CD8-positive, alpha-beta memory T cell (primary cell): Measurements from ENCODE around the gene CCNL1. TPM values are rescaled to one million over a fixed set of nuclear protein-coding genes. Genes with fewer than 3 reads are reported as not detected.
"Not testable (repeated sequence)": the region's sequence is repeated elsewhere in the genome, so short reads cannot be mapped to it uniquely, and the experiment has no call there.

ENCODE experiments used
- CTCF ChIA-PET: fragments of 350-600 bp; sonication (Branson Sonifier 250); formaldehyde crosslinking; loops from one replicate; lab custom pipeline; 2021; ENCODE audit warnings: antibody characterized with exemption; lab: Charles Lee
- POLR2A ChIA-PET: fragments of 350-600 bp; sonication (Branson Sonifier 250); formaldehyde crosslinking; loops from one replicate; lab custom pipeline; 2021; ENCODE audit warnings: antibody characterized with exemption; lab: Charles Lee
- DNase-seq, 5 donors: peaks; one replicate each; pipeline versions ENCODE4 v3.0.0 to v3.0.0-alpha.2; 2020 to 2022; ENCODE audit warnings: mixed read lengths in 1 of 5
- H3K27ac ChIP-seq: one replicate; pipeline ENCODE4 v1.7.0; 2013; ENCODE audit warnings: low read depth, mild to moderate bottlenecking, low read length, moderate library complexity
- H3K27me3 ChIP-seq: 2 replicates; pipeline ENCODE4 v1.7.0; 2013; ENCODE audit warnings: low read length, mild to moderate bottlenecking; ENCODE audit not compliant: insufficient read depth, poor library complexity, severe bottlenecking
- H3K36me3 ChIP-seq: 2 replicates; pipeline ENCODE4 v1.7.0; 2013; ENCODE audit warnings: mild to moderate bottlenecking, low read length, moderate library complexity; ENCODE audit not compliant: insufficient read depth
- H3K4me1 ChIP-seq: 2 replicates; pipeline ENCODE4 v1.7.0; 2013; ENCODE audit warnings: mild to moderate bottlenecking, low read length, moderate library complexity; ENCODE audit not compliant: insufficient read depth
- H3K4me3 ChIP-seq: 2 replicates; pipeline ENCODE4 v1.7.0; 2013; ENCODE audit warnings: mild to moderate bottlenecking, low read length
- H3K9me3 ChIP-seq: 2 replicates; pipeline ENCODE4 v1.7.0; 2013; ENCODE audit warnings: mild to moderate bottlenecking, low read length
- H3K27ac Mint-ChIP-seq, 8 donors: one replicate each; pipeline ENCODE4 v1.8.0; 2020 to 2021; ENCODE audit warnings: mixed read lengths in 8 of 8, mild to moderate bottlenecking in 6 of 8, inconsistent platforms in 3 of 8, moderate library complexity in 3 of 8
- H3K27me3 Mint-ChIP-seq, 2 donors: one replicate each; pipeline ENCODE4 v1.8.0; 2020 to 2021; ENCODE audit warnings: mixed read lengths in 2 of 2, mild to moderate bottlenecking in 1 of 2, moderate library complexity in 1 of 2
- H3K36me3 Mint-ChIP-seq, 3 donors: one replicate each; pipeline ENCODE4 v1.8.0; 2020 to 2021; ENCODE audit warnings: mixed read lengths in 3 of 3, inconsistent platforms in 1 of 3, mild to moderate bottlenecking in 1 of 3
- H3K4me1 Mint-ChIP-seq, 3 donors: one replicate each; pipeline ENCODE4 v1.8.0; 2020 to 2021; ENCODE audit warnings: mixed read lengths in 3 of 3, inconsistent platforms in 1 of 3, mild to moderate bottlenecking in 1 of 3
- H3K4me3 Mint-ChIP-seq, 7 donors: one replicate each; pipeline ENCODE4 v1.8.0; 2020 to 2021; ENCODE audit warnings: mixed read lengths in 7 of 7, mild to moderate bottlenecking in 6 of 7, moderate library complexity in 4 of 7, inconsistent platforms in 2 of 7
- H3K9me3 Mint-ChIP-seq, 5 donors: one replicate each; pipeline ENCODE4 v1.8.0; 2020 to 2022; ENCODE audit warnings: mixed read lengths in 5 of 5, mild to moderate bottlenecking in 3 of 5, moderate library complexity in 2 of 5, inconsistent platforms in 1 of 5
- polyA plus RNA-seq: library from polyadenylated mRNA; unstranded; fragments of 300-500 nt; fragmentation: Illumina TruSeq; gene quantifications from one replicate; pipeline ENCODE4 v1.2.3, GENCODE V29; 2021
- total RNA-seq, 2 experiments: library from RNA; stranded (reverse); gene quantifications; one replicate each; pipeline ENCODE4 v1.2.3, GENCODE V29; 2021

The CCNL1 gene
- total and polyA plus RNA-seq, 3 experiments from 2014 or later = 62.1 to 126 (median 125) TPM

DNA sequence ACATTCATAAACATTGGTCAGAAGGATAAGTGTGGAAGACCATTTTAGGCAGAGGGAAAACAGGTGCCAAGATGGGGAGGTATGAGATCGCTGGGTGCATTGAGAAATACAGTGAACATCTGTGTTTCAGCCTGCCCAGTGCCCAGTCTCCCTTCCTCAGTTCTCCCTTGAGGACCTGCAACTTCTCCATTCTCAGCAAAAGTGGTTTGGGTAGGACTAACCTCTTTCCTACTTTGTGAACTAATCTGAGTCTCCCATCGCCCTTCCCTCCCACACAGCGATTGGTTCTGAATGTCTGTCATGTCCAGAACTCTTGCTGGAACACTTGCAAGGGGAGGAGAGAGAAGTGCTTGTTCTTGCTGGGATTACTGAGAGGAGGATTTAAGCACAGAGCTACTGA is 10.9 kb upstream of the CCNL1 start:
- Histone ChIP-seq H3K36me3 (no peaks in the 10 kb centered on the region), H3K27ac (no peak overlapping the region), H3K4me1 (peaks cover 8% of the 10 kb centered on the region), H3K27me3 (no peaks in the 10 kb centered on the region), H3K4me3 (no peak overlapping the region), H3K9me3 (no peaks in the 10 kb centered on the region)
- Mint-ChIP-seq H3K27ac (peak overlapping the region in 2 of 8 donors; percentile 42 to 58), H3K27me3 (peaks cover 3 to 7% of the 10 kb centered on the region in 2 donors), H3K9me3 (peaks cover 0 to 2% (median 0%) of the 10 kb centered on the region in 5 donors), H3K36me3 (peaks cover 0 to 13% (median 0%) of the 10 kb centered on the region in 3 donors), H3K4me1 (peaks cover 13 to 18% (median 14%) of the 10 kb centered on the region in 3 donors), H3K4me3 (no peak overlapping the region)
- ChIA-PET POLR2A (interaction anchor here (2.2 kb wide), 1 partner anchor 10 kb away, joined by 17 read pairs; the partner anchor contains the start of gene CCNL1), CTCF (interaction anchor here (1.0 kb wide), 1 partner anchor 10 kb away, joined by 3 read pairs; no protein-coding TSS in a partner anchor)
- DNase-seq = no peak

DNA sequence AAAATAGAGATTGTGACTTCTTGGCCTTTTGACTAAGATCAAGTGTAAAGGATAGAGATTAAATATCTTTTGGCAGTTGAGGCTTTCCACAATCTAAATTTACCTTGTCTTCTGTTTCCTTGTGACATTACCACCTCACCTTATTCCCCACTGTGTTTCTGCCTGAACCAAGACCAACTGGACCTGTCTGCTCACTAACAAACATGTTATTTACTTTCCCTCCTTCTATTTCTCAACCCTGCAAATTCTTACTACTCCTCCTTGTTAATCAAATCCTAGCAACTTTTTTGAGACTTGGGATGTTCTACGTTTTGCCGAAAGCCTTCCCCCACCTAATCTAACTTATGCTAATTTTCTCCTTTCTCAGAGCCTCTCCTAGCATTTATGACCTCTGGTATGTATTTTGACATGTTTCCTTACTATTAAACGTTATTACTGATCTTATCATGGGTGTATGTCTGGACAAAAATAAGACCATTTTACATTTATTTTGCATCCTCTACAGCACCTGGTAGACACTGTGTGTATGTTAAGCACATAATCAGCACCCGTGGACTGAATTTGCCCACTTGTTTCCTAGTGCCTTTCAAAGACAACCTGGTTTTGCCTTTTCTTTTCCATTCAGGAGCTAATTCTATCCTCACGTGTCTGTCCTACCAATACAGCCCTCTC is 7.6 kb upstream of the CCNL1 start:
- no peak for DNase-seq
- Histone ChIP-seq H3K4me3 (no peak overlapping the region), H3K36me3 (no peaks in the 10 kb centered on the region), H3K4me1 (no peaks in the 10 kb centered on the region), H3K27me3 (no peaks in the 10 kb centered on the region), H3K27ac (no peak overlapping the region), H3K9me3 (no peaks in the 10 kb centered on the region)
- peaks cover 0 to 3% of the 10 kb centered on the region in 2 donors for H3K27me3 Mint-ChIP-seq
- H3K9me3 Mint-ChIP-seq = no peaks in the 10 kb centered on the region
- no peaks in the 10 kb centered on the region for H3K36me3 Mint-ChIP-seq
- peaks cover 0 to 1% (median 0%) of the 10 kb centered on the region in 3 donors for H3K4me1 Mint-ChIP-seq
- peak overlapping the region in 1 of 7 donors; percentile 18 for H3K4me3 Mint-ChIP-seq
- no peak overlapping the region for H3K27ac Mint-ChIP-seq
- ChIA-PET CTCF (interaction anchor here (2.4 kb wide), 1 partner anchor 7 kb away, joined by 8 read pairs; the partner anchor contains the start of gene CCNL1), POLR2A (no interaction called here)

DNA sequence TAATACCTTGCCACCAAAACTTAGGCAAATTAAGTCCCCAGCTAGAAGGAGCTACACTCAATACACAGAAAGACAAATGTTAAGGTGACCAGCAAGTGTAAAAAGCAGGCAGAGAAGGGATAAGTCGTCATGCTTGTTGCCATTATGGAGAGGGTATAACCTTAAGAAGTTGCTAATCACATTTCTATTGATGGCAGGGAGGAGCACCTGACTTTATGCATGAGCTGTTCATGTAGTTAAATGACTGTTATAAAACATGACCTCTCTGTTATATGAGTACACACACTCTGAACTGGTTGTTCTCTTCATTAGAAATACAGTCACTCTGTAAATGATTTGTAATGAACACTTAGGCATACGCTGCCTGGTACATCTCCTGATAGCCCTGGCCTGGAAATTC is 6.6 kb upstream of the CCNL1 start:
- H3K9me3 ChIP-seq = no peaks in the 10 kb centered on the region
- Mint-ChIP-seq H3K27me3 (peaks cover 0 to 3% of the 10 kb centered on the region in 2 donors), H3K36me3 (no peaks in the 10 kb centered on the region), H3K27ac (peak overlapping the region in 1 of 8 donors; percentile 39), H3K4me3 (no peak overlapping the region), H3K9me3 (no peaks in the 10 kb centered on the region), H3K4me1 (peaks cover under 1 to 4% (median 3%) of the 10 kb centered on the region in 3 donors)
- no peak for DNase-seq
- H3K27ac ChIP-seq = no peak overlapping the region
- ChIA-PET CTCF (no interaction called here), POLR2A (no interaction called here)
- H3K27me3 ChIP-seq = no peaks in the 10 kb centered on the region
- no peaks in the 10 kb centered on the region for H3K36me3 ChIP-seq
- no peak overlapping the region for H3K4me3 ChIP-seq
- no peaks in the 10 kb centered on the region for H3K4me1 ChIP-seq

DNA sequence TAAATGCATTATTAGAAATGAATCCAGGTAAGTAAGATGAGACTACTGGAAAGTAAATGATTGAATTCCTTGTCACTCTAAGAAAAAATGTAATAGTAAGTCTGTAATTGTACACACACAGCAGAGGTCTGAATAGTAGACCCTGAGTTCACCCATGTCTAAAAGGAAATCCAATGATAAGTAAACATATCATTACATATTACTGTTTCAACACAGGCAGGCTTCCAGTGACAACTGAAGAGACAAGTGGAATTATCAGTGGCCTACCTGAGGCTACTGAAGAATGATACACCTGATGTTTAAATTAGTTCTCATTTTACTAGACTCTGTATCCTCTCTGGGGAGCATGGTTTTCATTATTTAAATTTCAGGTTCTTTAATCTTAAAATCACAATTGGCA is 6.2 kb upstream of the CCNL1 start:
- ChIA-PET CTCF (no interaction called here), POLR2A (no interaction called here)
- H3K27ac Mint-ChIP-seq = peak overlapping the region in 1 of 8 donors; percentile 39
- Histone ChIP-seq H3K4me3 (no peak overlapping the region), H3K27me3 (no peaks in the 10 kb centered on the region), H3K9me3 (no peaks in the 10 kb centered on the region), H3K36me3 (no peaks in the 10 kb centered on the region), H3K27ac (no peak overlapping the region), H3K4me1 (peaks cover 3% of the 10 kb centered on the region)
- no peaks in the 10 kb centered on the region for H3K9me3 Mint-ChIP-seq
- peaks cover 0 to 2% of the 10 kb centered on the region in 2 donors for H3K27me3 Mint-ChIP-seq
- no peak for DNase-seq
- H3K4me3 Mint-ChIP-seq = no peak overlapping the region
- no peaks in the 10 kb centered on the region for H3K36me3 Mint-ChIP-seq
- peaks cover 5 to 7% (median 6%) of the 10 kb centered on the region in 3 donors for H3K4me1 Mint-ChIP-seq

DNA sequence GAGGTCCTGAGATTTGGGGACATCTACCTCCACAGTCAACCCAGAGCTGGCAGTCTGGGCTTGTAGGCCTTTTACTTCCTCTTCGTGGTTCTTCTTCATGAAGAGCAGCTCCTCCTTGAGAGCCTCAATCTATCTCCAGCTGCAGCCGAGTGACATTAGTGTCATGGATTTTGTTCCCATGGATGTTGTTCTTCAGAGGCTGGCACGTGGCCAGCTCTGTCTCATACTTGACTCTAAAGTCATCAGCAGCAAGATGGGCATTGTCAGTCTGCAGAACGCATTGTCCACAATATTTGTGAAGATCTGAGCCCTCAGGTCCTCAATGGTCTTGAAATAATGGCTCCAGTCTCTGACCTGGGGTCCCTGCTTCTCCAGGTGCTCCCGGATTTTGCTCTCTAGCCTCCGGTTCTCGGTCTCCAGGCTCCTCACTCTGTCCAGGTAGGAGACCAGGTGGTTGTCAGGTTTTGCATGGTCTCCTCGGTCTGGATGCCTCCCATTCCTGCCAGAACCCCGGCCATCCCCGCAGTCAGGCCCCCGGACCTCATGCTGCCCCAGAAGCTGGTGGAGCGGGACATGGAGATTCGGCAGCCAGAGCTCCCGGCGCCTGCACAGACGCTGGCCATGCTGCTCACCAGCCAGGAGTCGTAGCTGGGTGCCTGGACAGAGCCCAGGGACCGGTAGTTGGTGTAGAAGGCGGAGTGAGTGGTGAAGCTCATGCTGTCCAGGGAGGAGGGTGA is 3.4 kb upstream of the CCNL1 start:
- Mint-ChIP-seq H3K27me3 (peaks cover 0 to 7% of the 10 kb centered on the region in 2 donors), H3K4me3 (peak overlapping the region in 2 of 7 donors; percentile 37 to 63), H3K36me3 (peaks cover 4 to 24% (median 8%) of the 10 kb centered on the region in 3 donors), H3K9me3 (no peaks in the 10 kb centered on the region), H3K4me1 (peaks cover 19 to 29% (median 20%) of the 10 kb centered on the region in 3 donors), H3K27ac (peak overlapping the region in 7 of 8 donors; percentile 66 to 100 (median 83))
- H3K4me3 ChIP-seq = no peak overlapping the region
- DNase-seq = no peak
- no peaks in the 10 kb centered on the region for H3K9me3 ChIP-seq
- H3K27ac ChIP-seq = no peak overlapping the region
- ChIA-PET POLR2A (interaction anchor here (3.5 to 3.9 kb wide), 2 partner anchors 8 to 11 kb away, joined by 17 to 24 read pairs; no protein-coding TSS in a partner anchor), CTCF (interaction anchor here (1.2 to 2.1 kb wide), 3 partner anchors 11 to 38 kb away, joined by 3 to 5 read pairs (median 3); no protein-coding TSS in a partner anchor)
- H3K4me1 ChIP-seq = peaks cover 12% of the 10 kb centered on the region
- peaks cover 6% of the 10 kb centered on the region for H3K36me3 ChIP-seq
- H3K27me3 ChIP-seq = no peaks in the 10 kb centered on the region

DNA sequence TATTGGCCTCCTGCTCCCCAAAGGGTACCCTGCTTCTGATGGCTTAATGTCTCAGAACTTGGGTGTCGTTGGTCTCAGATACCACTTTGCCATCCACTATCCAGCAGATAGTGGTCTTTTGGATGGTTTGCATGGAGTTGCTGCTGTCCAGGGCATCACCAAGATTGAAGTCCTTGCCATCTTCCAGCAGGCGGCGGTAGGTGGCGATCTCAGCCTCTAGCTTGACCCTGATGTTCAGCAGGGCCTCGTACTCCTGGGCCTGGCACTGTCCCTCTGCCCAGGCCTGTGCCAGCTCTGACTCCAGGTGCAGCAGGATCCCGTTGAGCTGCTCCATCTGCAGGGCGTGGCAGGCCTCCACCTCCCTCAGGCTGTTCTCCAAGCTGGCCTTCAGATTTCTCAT is 2.7 kb upstream of the CCNL1 start:
- not testable (repeated sequence) for DNase-seq
- peaks cover 27 to 37% (median 28%) of the 10 kb centered on the region in 3 donors for H3K4me1 Mint-ChIP-seq

DNA sequence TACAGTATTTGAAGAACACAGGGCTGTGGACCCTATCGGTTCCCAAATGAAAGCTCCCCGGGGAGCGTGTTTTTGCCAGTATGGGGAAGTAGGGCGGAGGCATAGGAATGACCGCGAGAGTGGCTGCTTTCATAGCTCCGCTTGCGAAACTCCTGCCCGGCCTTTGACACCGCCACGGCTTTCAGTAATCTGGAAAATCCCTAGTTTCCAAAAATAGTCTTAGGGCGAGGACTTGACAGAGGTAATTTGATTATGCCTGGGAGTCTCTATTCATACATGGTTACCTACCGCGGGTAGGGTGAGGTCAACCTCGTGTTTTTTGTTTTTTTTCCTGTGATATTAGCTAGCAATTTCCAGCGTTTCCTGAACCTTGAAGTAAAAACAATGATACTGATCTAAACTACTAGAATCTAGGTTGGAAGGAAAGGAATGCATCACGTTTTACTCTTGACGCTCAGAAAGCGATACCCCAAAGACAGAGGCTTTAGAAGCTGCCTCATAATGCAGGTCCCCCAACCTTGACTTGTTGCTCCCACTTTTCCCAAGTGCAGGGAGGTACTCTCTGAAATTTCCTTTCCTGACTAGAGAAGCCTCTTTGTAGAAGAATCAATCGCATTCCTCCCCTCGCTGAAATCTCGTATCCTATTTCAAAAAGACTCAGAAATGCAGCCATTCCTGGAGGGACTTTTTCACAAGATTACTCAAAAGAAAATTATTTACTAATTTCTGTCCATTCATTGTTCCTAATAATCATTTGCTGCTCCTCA is 894 bp upstream of the CCNL1 start:
- Mint-ChIP-seq H3K27me3 (peaks cover 0 to 5% of the 10 kb centered on the region in 2 donors), H3K36me3 (peaks cover 21 to 49% (median 24%) of the 10 kb centered on the region in 3 donors), H3K27ac (peak overlapping the region; percentile 96 to 100 (median 100)), H3K4me3 (peak overlapping the region; percentile 90 to 99 (median 93)), H3K4me1 (peaks cover 45 to 55% (median 46%) of the 10 kb centered on the region in 3 donors), H3K9me3 (no peaks in the 10 kb centered on the region)
- Histone ChIP-seq H3K36me3 (peaks cover 31% of the 10 kb centered on the region), H3K27ac (peak overlapping the region; percentile 100), H3K4me3 (peak overlapping the region; percentile 96), H3K27me3 (no peaks in the 10 kb centered on the region), H3K4me1 (peaks cover 38% of the 10 kb centered on the region), H3K9me3 (no peaks in the 10 kb centered on the region)
- POLR2A ChIA-PET = interaction anchor here (0.5 to 3.9 kb wide), 17 partner anchors 8 to 1307 kb away, joined by 3 to 284 read pairs (median 5); partner anchors contain the start of genes GMPS, SLC33A1, SSR3 and TIPARP
- CTCF ChIA-PET = interaction anchor here (0.9 to 3.6 kb wide), 11 partner anchors 8 to 630 kb away, joined by 3 to 54 read pairs (median 6); partner anchors contain the start of gene TIPARP
- peak in 4 of 5 donors; percentile 52 to 75 (median 70) for DNase-seq

More for the DNA sequence above, 2.7 kb upstream of the CCNL1 start:
- not testable (repeated sequence) for H3K4me3 ChIP-seq, H3K27me3 Mint-ChIP-seq, H3K9me3 Mint-ChIP-seq, H3K27ac ChIP-seq, H3K9me3 ChIP-seq, H3K27me3 ChIP-seq
- peak overlapping the region in 2 of 7 donors; percentile 37 to 63 for H3K4me3 Mint-ChIP-seq
- peaks cover 14% of the 10 kb centered on the region for H3K36me3 ChIP-seq
- CTCF ChIA-PET = interaction anchor here (1.2 to 2.1 kb wide), 3 partner anchors 12 to 39 kb away, joined by 3 to 5 read pairs (median 3); no protein-coding TSS in a partner anchor
- H3K4me1 ChIP-seq = peaks cover 20% of the 10 kb centered on the region
- POLR2A ChIA-PET = interaction anchor here (3.5 to 3.9 kb wide), 2 partner anchors 9 to 12 kb away, joined by 17 to 24 read pairs; no protein-coding TSS in a partner anchor
- H3K27ac Mint-ChIP-seq = peak overlapping the region in 4 of 8 donors; percentile 66 to 100 (median 88)
- peaks cover 11 to 32% (median 15%) of the 10 kb centered on the region in 3 donors for H3K36me3 Mint-ChIP-seq
